GM23338 (cell line): ENCODE results near the gene MR1. TPM values are rescaled to one million over a fixed set of nuclear protein-coding genes. Genes with fewer than 3 reads are reported as not detected.
A peak's percentile ranks its signal among the peaks of the same experiment; 100 is the strongest.

Experiments used
- ATAC-seq: fragments of 200-7000 bp; cut with Tn5 transposase; 3 replicates; pipeline ENCODE4 v1.9.1; 2020
- DNase-seq: peaks from one replicate; pipeline ENCODE4 v3.0.0-alpha.2; 2015; ENCODE audit warnings: low spot score
- H2AFZ ChIP-seq: fragments of 200-600 bp; sonication (generic); 2 replicates; pipeline ENCODE4 v1.8.0; 2016; ENCODE audit warnings: antibody characterized with exemption, mild to moderate bottlenecking, moderate library complexity
- H3F3A ChIP-seq: fragments of 200-600 bp; sonication (generic); replicated peaks from 2 replicates; pipeline ENCODE4 v1.8.0; 2017; ENCODE audit warnings: antibody characterized with exemption, mixed run types, low read depth
- H3K27ac ChIP-seq: fragments of 200-600 bp; sonication (generic); 2 replicates; pipeline ENCODE4 v1.6.1; 2016; ENCODE audit warnings: low read depth
- H3K27me3 ChIP-seq: fragments of 200-600 bp; sonication (generic); 2 replicates; pipeline ENCODE4 v1.8.0; 2016; ENCODE audit warnings: mild to moderate bottlenecking, mixed run types, moderate library complexity; ENCODE audit not compliant: insufficient read depth
- H3K36me3 ChIP-seq: fragments of 200-600 bp; sonication (generic); 2 replicates; pipeline ENCODE4 v1.8.0; 2016; ENCODE audit warnings: mild to moderate bottlenecking; ENCODE audit not compliant: insufficient read depth
- H3K4me1 ChIP-seq: fragments of 200-600 bp; sonication (generic); 2 replicates; pipeline ENCODE4 v1.8.0; 2016; ENCODE audit warnings: mild to moderate bottlenecking, moderate library complexity; ENCODE audit not compliant: insufficient read depth
- H3K4me2 ChIP-seq: fragments of 200-600 bp; sonication (generic); 2 replicates; pipeline ENCODE4 v1.7.1; 2017; ENCODE audit warnings: mixed run types
- H3K4me3 ChIP-seq: fragments of 200-600 bp; sonication (generic); 2 replicates; pipeline ENCODE4 v1.6.1; 2016; ENCODE audit warnings: mixed run types
- H3K79me2 ChIP-seq: fragments of 200-600 bp; sonication (generic); replicated peaks from 2 replicates; pipeline ENCODE4 v1.8.0; 2017; ENCODE audit warnings: mild to moderate bottlenecking; ENCODE audit not compliant: insufficient read depth
- H3K9me2 ChIP-seq: fragments of 200-600 bp; sonication (generic); 2 replicates; pipeline ENCODE4 v1.8.0; 2017; ENCODE audit not compliant: insufficient read depth
- H4K20me1 ChIP-seq: fragments of 200-600 bp; sonication (generic); replicated peaks from 2 replicates; pipeline ENCODE4 v1.8.0; 2017; ENCODE audit warnings: mild to moderate bottlenecking; ENCODE audit not compliant: insufficient read depth
- H3K27ac Mint-ChIP-seq: 2 replicates; pipeline ENCODE4 v1.8.0; 2020; ENCODE audit warnings: inconsistent platforms, mild to moderate bottlenecking, moderate library complexity, mixed read lengths
- H3K27me3 Mint-ChIP-seq: 3 replicates; pipeline ENCODE4 v1.8.0; 2022; ENCODE audit warnings: low read depth, mild to moderate bottlenecking, moderate library complexity, mixed read lengths, inconsistent platforms; ENCODE audit not compliant: insufficient read depth, poor library complexity
- H3K36me3 Mint-ChIP-seq: 3 replicates; pipeline ENCODE4 v1.8.0; 2021; ENCODE audit warnings: low read depth, mild to moderate bottlenecking, inconsistent platforms, moderate library complexity, mixed read lengths
- H3K4me1 Mint-ChIP-seq: 3 replicates; pipeline ENCODE4 v1.8.0; 2020; ENCODE audit warnings: mild to moderate bottlenecking, inconsistent platforms, mixed read lengths
- H3K4me3 Mint-ChIP-seq: 3 replicates; pipeline ENCODE4 v1.8.0; 2021; ENCODE audit warnings: moderate library complexity, mild to moderate bottlenecking, inconsistent platforms, mixed read lengths
- H3K9me3 Mint-ChIP-seq: 3 replicates; pipeline ENCODE4 v1.8.0; 2020; ENCODE audit warnings: moderate library complexity, mild to moderate bottlenecking, inconsistent platforms, mixed read lengths
- CREB1 ChIP-seq: fragments of 250-450 bp; sonication (Bioruptor Pico); IDR thresholded peaks from 2 replicates; pipeline ENCODE4 v1.5.0; 2020; ENCODE audit warnings: low read depth, mild to moderate bottlenecking, moderate library complexity
- JUNB ChIP-seq: IDR thresholded peaks from one replicate; pipeline ENCODE4 v1.6.1; 2016; ENCODE audit warnings: antibody characterized with exemption; ENCODE audit not compliant: unreplicated experiment
- NANOG ChIP-seq: IDR thresholded peaks from 2 replicates; pipeline ENCODE4 v1.6.1; 2016; ENCODE audit warnings: antibody characterized with exemption, borderline replicate concordance
- long read RNA-seq: library from polyadenylated mRNA; unstranded; transcript quantifications from one replicate; pipeline ENCODE4 v2.0.0, GENCODE V29; 2020; ENCODE audit not compliant: unreplicated experiment
- polyA plus RNA-seq: library from polyadenylated mRNA; unstranded; fragments of >200 nt; fragmentation: Nextera tagmentation; extraction: Ambion mirVana; gene quantifications from 2 replicates; pipeline ENCODE4 v1.2.1, GENCODE V29; 2016
- total RNA-seq: library from RNA; depleted of rRNA; stranded (reverse); fragments of >200 nt; shearing (Covaris generic); gene quantifications from 2 replicates; pipeline ENCODE4 v1.2.3, GENCODE V29; 2014; rRNA removed
- TF ChIP-seq, protein P1 (sequence below): fragments of 250-450 bp; sonication (Bioruptor Pico); IDR thresholded peaks from 2 replicates; pipeline ENCODE4 v1.5.0; 2020; ENCODE audit warnings: mild to moderate bottlenecking, moderate library complexity
- TF ChIP-seq, protein P2 (sequence below): IDR thresholded peaks from 2 replicates; pipeline ENCODE4 v1.6.1; 2016; ENCODE audit warnings: antibody characterized with exemption
- TF ChIP-seq, protein P3 (sequence below): IDR thresholded peaks from one replicate; pipeline ENCODE4 v1.6.1; 2018; ENCODE audit warnings: antibody characterized with exemption; ENCODE audit not compliant: unreplicated experiment

The MR1 gene
- total RNA-seq (not detected in 2 replicates), polyA plus RNA-seq (0.18 TPM in 1 of 2 replicates, not detected in the other)
- long read RNA-seq, result 0 reads

DNA sequence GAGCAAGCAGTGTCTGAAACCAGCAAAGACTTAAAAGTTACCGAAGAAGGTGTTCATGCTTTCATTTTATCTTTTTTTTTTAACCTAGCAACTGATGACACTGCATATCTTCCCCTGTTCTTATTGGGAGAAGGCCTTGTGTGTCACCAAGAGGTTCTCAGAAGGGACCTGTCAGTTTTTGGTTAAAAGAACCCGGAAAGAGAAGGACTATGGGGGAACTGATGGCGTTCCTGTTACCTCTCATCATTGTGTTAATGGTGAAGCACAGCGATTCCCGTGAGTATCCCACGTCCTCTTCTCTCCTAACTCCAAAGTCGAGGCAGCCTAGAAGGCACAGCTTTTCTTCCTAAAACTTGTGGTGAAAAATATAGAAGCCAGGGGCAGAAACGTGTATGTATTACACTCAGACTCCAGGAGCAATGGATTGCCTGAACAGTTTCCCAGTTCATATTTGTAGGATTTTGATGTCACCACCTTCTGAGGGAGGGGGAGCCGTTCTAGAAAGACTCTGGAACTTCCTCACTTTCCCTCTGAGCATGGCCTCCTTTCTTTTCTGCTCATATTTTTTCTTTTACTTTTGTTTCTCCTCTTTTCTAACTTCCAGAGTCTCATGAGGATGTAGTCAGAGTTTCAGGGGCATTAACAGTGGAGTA lies at the start of gene MR1:
Gene MR1 (plus strand): TSS at position 185 of the 653 bp plus-strand sequence. CDS start 25 bp downstream, at position 210.
- Histone ChIP-seq H3K9me2 (no peaks in the 10 kb centered on the region), H3F3A (no peaks in the 10 kb centered on the region), H3K27me3 (no peaks in the 10 kb centered on the region), H3K79me2 (no peaks in the 10 kb centered on the region), H3K4me1 (no peaks in the 10 kb centered on the region), H4K20me1 (no peaks in the 10 kb centered on the region), H3K4me3 (no peak within 1 kb of the TSS), H3K27ac (no peak within 1 kb of the TSS), H3K4me2 (no peak within 1 kb of the TSS), H2AFZ (peak within 1 kb of the TSS; percentile 45; the same call in 1 of the 2 replicates), H3K36me3 (no peaks in the 10 kb centered on the region)
- Mint-ChIP-seq H3K4me1 (0 out of 3 replicates have a peak, but pooled peaks cover 2% of the 10 kb centered on the region), H3K9me3 (no peaks in the 10 kb centered on the region), H3K27me3 (peaks cover 1% of the 10 kb centered on the region), H3K27ac (no peak within 1 kb of the TSS), H3K4me3 (no peak within 1 kb of the TSS), H3K36me3 (no peaks in the 10 kb centered on the region)
- peak; percentile 61 for DNase-seq
- peak; percentile 62 for ATAC-seq
- TF ChIP-seq CREB1, result peak; percentile 79
- no peak for TF ChIP-seq NANOG
- TF ChIP-seq JUNB, result no peak

- H3K4me3 ChIP-seq, result no peak overlapping the region
- no peaks in the 10 kb centered on the region; the same call in 1 of the 2 replicates for H3K79me2 ChIP-seq
- no peak overlapping the region for H3K27ac Mint-ChIP-seq
- no peaks in the 10 kb centered on the region for H3K4me1 ChIP-seq
- peaks cover 18% of the 10 kb centered on the region for H4K20me1 ChIP-seq
- H3K27me3 Mint-ChIP-seq, result no peaks in the 10 kb centered on the region
- H3K9me2 ChIP-seq, result no peaks in the 10 kb centered on the region
- no peak overlapping the region for H3K4me2 ChIP-seq
- H3K4me1 Mint-ChIP-seq, result no peaks in the 10 kb centered on the region; the same call in 2 of the 3 replicates
- no peak for DNase-seq
- no peaks in the 10 kb centered on the region for H3K9me3 Mint-ChIP-seq
- H2AFZ ChIP-seq, result no peak overlapping the region
- H3K27me3 ChIP-seq, result no peaks in the 10 kb centered on the region
- no peaks in the 10 kb centered on the region; the same call in 1 of the 2 replicates for H3F3A ChIP-seq
- ATAC-seq, result no peak
- H3K36me3 ChIP-seq, result peaks cover 52% of the 10 kb centered on the region
- peaks cover 75% of the 10 kb centered on the region for H3K36me3 Mint-ChIP-seq
- H3K4me3 Mint-ChIP-seq, result no peak overlapping the region
- H3K27ac ChIP-seq, result no peak overlapping the region
- TF ChIP-seq JUNB (no peak), NANOG (no peak), CREB1 (no peak)
- TF ChIP-seq, protein P1, sequence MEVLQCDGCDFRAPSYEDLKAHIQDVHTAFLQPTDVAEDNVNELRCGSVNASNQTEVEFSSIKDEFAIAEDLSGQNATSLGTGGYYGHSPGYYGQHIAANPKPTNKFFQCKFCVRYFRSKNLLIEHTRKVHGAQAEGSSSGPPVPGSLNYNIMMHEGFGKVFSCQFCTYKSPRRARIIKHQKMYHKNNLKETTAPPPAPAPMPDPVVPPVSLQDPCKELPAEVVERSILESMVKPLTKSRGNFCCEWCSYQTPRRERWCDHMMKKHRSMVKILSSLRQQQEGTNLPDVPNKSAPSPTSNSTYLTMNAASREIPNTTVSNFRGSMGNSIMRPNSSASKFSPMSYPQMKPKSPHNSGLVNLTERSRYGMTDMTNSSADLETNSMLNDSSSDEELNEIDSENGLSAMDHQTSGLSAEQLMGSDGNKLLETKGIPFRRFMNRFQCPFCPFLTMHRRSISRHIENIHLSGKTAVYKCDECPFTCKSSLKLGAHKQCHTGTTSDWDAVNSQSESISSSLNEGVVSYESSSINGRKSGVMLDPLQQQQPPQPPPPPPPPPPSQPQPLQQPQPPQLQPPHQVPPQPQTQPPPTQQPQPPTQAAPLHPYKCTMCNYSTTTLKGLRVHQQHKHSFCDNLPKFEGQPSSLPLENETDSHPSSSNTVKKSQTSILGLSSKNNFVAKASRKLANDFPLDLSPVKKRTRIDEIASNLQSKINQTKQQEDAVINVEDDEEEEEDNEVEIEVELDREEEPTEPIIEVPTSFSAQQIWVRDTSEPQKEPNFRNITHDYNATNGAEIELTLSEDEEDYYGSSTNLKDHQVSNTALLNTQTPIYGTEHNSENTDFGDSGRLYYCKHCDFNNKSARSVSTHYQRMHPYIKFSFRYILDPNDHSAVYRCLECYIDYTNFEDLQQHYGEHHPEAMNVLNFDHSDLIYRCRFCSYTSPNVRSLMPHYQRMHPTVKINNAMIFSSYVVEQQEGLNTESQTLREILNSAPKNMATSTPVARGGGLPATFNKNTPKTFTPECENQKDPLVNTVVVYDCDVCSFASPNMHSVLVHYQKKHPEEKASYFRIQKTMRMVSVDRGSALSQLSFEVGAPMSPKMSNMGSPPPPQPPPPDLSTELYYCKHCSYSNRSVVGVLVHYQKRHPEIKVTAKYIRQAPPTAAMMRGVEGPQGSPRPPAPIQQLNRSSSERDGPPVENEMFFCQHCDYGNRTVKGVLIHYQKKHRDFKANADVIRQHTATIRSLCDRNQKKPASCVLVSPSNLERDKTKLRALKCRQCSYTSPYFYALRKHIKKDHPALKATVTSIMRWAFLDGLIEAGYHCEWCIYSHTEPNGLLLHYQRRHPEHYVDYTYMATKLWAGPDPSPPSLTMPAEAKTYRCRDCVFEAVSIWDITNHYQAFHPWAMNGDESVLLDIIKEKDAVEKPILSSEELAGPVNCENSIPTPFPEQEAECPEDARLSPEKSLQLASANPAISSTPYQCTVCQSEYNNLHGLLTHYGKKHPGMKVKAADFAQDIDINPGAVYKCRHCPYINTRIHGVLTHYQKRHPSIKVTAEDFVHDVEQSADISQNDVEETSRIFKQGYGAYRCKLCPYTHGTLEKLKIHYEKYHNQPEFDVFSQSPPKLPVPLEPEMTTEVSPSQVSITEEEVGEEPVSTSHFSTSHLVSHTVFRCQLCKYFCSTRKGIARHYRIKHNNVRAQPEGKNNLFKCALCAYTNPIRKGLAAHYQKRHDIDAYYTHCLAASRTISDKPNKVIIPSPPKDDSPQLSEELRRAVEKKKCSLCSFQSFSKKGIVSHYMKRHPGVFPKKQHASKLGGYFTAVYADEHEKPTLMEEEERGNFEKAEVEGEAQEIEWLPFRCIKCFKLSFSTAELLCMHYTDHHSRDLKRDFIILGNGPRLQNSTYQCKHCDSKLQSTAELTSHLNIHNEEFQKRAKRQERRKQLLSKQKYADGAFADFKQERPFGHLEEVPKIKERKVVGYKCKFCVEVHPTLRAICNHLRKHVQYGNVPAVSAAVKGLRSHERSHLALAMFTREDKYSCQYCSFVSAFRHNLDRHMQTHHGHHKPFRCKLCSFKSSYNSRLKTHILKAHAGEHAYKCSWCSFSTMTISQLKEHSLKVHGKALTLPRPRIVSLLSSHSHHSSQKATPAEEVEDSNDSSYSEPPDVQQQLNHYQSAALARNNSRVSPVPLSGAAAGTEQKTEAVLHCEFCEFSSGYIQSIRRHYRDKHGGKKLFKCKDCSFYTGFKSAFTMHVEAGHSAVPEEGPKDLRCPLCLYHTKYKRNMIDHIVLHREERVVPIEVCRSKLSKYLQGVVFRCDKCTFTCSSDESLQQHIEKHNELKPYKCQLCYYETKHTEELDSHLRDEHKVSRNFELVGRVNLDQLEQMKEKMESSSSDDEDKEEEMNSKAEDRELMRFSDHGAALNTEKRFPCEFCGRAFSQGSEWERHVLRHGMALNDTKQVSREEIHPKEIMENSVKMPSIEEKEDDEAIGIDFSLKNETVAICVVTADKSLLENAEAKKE, result no peak
- TF ChIP-seq, protein P2, sequence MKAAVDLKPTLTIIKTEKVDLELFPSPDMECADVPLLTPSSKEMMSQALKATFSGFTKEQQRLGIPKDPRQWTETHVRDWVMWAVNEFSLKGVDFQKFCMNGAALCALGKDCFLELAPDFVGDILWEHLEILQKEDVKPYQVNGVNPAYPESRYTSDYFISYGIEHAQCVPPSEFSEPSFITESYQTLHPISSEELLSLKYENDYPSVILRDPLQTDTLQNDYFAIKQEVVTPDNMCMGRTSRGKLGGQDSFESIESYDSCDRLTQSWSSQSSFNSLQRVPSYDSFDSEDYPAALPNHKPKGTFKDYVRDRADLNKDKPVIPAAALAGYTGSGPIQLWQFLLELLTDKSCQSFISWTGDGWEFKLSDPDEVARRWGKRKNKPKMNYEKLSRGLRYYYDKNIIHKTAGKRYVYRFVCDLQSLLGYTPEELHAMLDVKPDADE, result no peak
- TF ChIP-seq, protein P3, sequence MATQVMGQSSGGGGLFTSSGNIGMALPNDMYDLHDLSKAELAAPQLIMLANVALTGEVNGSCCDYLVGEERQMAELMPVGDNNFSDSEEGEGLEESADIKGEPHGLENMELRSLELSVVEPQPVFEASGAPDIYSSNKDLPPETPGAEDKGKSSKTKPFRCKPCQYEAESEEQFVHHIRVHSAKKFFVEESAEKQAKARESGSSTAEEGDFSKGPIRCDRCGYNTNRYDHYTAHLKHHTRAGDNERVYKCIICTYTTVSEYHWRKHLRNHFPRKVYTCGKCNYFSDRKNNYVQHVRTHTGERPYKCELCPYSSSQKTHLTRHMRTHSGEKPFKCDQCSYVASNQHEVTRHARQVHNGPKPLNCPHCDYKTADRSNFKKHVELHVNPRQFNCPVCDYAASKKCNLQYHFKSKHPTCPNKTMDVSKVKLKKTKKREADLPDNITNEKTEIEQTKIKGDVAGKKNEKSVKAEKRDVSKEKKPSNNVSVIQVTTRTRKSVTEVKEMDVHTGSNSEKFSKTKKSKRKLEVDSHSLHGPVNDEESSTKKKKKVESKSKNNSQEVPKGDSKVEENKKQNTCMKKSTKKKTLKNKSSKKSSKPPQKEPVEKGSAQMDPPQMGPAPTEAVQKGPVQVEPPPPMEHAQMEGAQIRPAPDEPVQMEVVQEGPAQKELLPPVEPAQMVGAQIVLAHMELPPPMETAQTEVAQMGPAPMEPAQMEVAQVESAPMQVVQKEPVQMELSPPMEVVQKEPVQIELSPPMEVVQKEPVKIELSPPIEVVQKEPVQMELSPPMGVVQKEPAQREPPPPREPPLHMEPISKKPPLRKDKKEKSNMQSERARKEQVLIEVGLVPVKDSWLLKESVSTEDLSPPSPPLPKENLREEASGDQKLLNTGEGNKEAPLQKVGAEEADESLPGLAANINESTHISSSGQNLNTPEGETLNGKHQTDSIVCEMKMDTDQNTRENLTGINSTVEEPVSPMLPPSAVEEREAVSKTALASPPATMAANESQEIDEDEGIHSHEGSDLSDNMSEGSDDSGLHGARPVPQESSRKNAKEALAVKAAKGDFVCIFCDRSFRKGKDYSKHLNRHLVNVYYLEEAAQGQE, result no peak
Measured at GRCh38 chr1:180988253-180988752, 45.5 kb upstream of the MR1 start.
